Skeletal muscle cell (primary cell): ENCODE results near the gene CXCL12.

Experiments used
- DNase-seq: peaks from one replicate; pipeline ENCODE4 v3.0.0-alpha.2; 2010; ENCODE audit warnings: low read depth
- H3K4me3 ChIP-seq: 2 replicates; pipeline ENCODE4 v1.5.1; 2011; ENCODE audit warnings: low read depth, mild to moderate bottlenecking, control low read depth, low read length, moderate library complexity

The CXCL12 gene

DNA sequence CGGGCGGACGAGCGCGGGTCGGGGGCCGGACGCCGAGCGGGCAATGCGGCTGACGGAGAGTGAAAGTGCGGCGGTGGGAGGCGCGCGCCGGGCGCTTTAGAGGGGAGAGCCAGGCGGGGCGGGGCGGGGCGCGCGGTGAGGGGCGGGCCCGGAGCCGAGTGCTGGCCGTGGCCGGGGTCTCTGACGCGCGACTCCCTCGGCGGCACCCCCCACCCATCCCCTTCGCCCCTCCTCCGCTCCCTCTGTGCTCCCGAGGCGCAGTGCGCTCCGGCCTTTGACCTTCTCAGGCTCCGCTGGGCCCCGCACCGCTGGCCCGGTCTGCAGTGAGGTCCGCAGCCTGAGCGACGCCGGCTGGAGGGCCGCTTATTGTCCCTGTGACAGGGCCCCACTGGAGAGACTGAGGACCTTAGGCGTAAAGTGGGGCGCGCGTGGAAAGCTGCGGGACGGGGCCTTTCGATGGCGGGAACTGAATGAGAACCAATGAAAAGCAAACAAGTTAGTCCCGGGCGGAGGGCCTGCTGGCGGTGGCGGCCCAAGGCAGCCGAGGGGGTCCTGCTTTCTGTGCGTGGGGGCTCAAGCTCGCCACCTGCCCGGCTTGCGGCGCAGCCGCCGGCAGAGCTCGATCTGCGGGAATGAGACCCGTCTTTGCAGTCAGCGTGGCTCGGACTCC, at the start of gene CXCL12:
Gene CXCL12, minus strand, starts transcription at position 72 of the 670 bp plus-strand sequence. CDS start 92 bp downstream, outside the sequence.
- DNase-seq: no peak
- peak within 1 kb of the TSS; percentile 63 for H3K4me3 ChIP-seq

GRCh38 chr10:44427479-44427878, 42.6 kb upstream of the CXCL12 start:
- no peak for DNase-seq
- no peak overlapping the region for H3K4me3 ChIP-seq

DNA sequence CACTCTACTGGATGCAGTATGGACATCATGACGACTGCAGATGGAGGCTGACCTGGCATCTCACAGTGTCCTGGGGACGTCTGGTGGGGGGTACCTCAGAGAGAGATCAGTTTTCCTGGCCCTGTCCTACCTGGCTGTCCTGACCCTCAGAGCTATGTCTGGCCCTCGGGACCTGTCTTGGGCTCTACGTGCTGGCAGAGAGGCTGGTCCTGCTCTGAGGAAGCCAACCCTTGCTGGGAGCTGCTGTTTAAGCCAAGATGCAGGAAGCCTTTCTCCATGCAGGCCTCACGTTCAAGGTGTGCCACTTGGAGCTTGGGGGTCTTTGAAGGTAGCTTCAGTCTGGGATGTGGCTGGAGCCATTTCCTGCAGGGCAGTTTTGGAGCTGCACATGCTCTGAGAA, 42.1 kb upstream of the CXCL12 start:
- H3K4me3 ChIP-seq: no peak overlapping the region
- no peak for DNase-seq

DNA sequence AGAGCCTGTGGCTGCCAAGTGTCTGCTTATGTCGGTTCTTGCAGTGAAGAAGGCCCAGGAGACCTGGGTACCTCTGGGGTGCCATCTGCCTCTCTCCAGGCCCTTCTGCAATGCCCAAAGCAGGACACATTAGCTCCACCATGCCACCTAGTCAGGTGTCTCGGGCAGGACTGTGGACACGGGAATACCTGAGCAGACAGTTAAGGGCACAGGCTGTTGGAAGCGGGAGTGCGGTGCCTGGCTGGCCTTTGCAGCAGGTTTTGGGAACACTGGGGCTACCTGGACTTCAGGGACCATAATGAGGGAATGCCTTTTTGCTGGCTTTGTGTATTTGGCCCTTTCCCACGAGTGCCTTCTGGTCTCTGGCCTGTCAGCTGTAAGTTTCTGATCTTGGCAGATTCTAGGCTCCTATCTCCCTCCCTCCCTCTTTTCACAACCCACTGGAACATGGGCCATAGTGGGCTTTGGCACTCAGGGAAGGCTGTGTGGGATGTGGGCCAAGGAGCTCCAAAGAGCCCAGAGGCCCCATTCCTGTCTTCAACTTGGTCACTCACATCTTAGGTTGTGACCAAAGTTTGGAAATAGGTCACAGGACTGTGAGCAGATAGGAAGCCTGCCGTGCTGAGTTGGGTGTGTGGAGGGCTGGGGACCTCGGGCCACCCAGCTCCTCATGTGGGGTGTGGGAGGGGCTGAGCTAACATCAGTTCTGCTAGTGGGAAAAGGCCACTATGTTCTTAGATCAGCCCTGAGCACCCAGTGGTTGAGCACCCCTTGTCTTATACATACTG, 41.5 kb upstream of the CXCL12 start:
- no peak overlapping the region for H3K4me3 ChIP-seq
- DNase-seq: no peak

GRCh38 chr10:44425466-44425865, 40.6 kb upstream of the CXCL12 start:
- H3K4me3 ChIP-seq: no peak overlapping the region
- DNase-seq: no peak

DNA sequence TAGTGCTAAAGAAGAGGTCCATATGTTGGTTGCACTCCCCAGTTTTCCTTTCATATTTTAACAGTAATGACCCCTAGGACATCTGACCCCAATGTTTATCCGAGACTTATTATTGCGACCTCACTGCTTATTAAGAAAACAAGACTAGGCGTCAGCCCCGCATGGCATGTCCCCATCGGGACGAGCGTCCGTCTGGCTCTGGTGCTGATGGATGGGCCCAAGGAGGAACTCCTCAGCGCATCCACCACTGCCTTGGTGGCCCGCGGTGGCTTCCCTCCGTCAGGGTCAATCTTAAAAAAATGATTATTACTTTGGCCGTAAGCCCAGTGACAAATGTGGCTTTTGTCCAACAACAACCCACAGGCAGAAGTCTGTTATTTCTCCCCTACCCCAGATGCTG, 40.1 kb upstream of the CXCL12 start:
- no peak overlapping the region for H3K4me3 ChIP-seq

DNA sequence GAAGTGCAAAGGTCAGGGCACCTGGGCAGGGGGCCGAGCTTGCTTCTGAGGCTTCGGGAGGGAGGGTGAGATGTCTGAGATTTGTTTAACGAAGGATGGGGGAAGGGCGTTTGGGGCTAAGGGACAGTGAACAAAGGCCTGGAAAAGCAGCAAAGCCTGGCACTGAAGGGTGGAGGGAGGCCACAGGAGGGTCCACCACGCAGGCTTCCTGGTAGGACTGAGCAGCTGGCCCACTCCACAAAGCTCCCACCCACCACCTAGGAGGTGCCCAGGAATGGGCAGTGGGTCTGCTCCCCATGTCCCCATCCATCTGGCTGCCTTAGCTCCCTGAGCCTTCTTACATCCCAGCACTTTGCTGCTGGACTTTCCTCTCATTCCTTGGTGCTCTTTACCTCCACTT, 39.4 kb upstream of the CXCL12 start:
- H3K4me3 ChIP-seq: no peak overlapping the region
- no peak for DNase-seq

More for the DNA sequence above, 40.1 kb upstream of the CXCL12 start:
- DNase-seq: no peak

- DNase-seq: no peak
- H3K4me3 ChIP-seq: no peak overlapping the region
Measured at GRCh38 chr10:44422570-44423101, 37.7 kb upstream of the CXCL12 start.

DNA sequence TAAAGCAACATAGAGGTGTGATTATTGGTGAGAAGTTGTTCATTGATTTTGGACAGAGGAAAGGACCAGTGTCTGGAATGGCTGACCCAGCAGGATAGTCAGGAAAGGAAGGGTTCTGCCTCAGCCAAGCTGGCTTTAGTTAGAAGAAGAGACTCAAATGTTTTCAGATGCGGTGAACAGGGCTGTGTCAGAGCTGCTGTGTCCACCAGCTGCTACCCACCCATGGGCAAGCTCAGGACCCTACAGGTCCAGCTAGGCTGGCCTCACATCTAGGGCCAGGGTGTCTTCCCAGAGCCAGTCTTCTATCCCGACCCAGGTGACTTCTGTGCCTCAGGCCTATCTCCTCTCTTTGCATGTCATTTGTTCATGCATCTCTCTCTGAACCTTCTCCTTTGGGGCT, 37.3 kb upstream of the CXCL12 start:
- H3K4me3 ChIP-seq: no peak overlapping the region
- DNase-seq: no peak

- DNase-seq: no peak
- H3K4me3 ChIP-seq: no peak overlapping the region
Measured at GRCh38 chr10:44419790-44420549, 35.1 kb upstream of the CXCL12 start.

DNA sequence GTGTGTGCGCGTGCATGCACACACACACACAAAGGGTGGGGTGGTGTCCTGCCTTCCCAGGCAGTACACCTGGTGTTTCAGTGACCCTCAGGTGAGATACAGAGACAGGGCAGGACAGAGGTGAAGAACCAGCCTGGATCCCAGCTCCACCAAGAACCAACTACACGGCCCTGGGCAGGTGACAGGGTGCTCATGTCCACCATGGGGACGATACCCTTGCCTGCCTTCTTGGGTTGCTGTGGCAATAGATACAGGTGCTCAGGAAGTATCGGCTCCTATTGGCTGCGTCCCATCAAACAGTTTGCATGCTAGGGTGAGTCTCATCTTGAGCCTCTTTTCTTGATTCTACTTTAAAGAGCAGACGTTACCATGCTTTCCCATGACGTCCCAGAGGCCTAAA, 33.7 kb upstream of the CXCL12 start:
- no peak overlapping the region for H3K4me3 ChIP-seq
- DNase-seq: no peak

- H3K4me3 ChIP-seq: no peak overlapping the region
- no peak for DNase-seq
Measured at GRCh38 chr10:44417761-44418160, 32.9 kb upstream of the CXCL12 start.

DNA sequence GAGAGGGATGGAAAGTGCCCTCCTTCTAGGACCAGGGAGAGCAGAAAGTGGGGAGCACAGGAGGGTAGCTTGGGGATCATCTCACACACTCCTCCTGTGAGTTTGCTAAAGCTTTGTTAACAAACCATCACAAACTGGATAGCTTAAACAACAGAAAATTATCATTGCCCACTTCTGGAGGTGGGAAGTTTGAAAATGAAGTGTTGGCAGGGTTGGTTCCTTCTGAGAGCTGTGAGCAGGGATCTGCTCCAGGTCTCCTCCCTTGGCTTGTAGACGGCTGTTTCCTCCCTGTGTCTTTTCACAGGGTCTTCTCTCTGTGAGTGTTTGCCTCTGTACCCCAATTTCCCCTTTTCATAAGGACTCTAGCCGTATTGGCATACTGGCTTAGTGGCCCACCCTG, 32.0 kb upstream of the CXCL12 start:
- DNase-seq: no peak

GRCh38 chr10:44416021-44416771, 31.3 kb upstream of the CXCL12 start:
- H3K4me3 ChIP-seq: no peak overlapping the region
- DNase-seq: no peak

More for the DNA sequence above, 32.0 kb upstream of the CXCL12 start:
- no peak overlapping the region for H3K4me3 ChIP-seq

DNA sequence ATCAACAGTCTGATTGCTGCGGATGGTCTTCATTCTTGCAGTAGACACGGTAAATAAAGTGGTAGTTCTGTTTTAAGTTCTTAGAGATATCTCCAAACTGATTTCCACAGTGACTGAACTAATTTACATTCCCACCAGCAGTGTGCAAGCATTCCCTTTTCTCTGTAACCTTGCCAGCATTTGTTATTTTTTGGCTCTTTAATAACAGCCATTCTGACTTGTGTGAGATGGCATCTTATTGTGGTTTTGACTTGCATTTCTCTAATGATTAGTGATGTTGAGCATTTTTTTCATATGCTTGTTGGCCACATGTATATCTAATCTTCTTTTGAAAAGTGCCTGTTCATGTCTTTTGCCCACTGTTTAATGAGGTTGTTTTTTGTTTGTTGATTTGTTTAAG, 30.2 kb upstream of the CXCL12 start:
- H3K4me3 ChIP-seq: no peak overlapping the region
- no peak for DNase-seq

- no peak overlapping the region for H3K4me3 ChIP-seq
Measured at GRCh38 chr10:44413416-44413815, 28.5 kb upstream of the CXCL12 start.

DNA sequence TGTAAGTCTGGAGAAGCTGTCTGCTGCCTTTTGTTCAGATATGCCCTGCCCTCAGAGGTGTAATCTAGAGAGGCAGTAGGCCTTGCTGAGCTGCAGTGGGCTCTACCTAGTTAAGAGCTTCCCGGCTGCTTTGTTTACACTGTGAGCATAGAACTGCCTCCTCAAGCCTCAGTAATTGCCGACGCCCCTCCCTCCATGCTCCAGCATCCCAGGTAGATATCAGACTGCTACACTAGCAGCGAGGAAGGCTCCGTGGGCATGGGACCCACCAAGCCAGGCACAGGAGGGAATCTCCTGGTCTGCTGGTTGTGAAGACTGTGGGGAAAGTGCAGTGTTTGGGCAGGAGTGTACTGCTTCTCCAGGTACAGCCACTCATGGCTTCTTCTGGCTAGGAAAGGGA, 26.4 kb upstream of the CXCL12 start:
- no peak for DNase-seq
- H3K4me3 ChIP-seq: no peak overlapping the region

More at GRCh38 chr10:44413416-44413815, 28.5 kb upstream of the CXCL12 start:
- no peak for DNase-seq

DNA sequence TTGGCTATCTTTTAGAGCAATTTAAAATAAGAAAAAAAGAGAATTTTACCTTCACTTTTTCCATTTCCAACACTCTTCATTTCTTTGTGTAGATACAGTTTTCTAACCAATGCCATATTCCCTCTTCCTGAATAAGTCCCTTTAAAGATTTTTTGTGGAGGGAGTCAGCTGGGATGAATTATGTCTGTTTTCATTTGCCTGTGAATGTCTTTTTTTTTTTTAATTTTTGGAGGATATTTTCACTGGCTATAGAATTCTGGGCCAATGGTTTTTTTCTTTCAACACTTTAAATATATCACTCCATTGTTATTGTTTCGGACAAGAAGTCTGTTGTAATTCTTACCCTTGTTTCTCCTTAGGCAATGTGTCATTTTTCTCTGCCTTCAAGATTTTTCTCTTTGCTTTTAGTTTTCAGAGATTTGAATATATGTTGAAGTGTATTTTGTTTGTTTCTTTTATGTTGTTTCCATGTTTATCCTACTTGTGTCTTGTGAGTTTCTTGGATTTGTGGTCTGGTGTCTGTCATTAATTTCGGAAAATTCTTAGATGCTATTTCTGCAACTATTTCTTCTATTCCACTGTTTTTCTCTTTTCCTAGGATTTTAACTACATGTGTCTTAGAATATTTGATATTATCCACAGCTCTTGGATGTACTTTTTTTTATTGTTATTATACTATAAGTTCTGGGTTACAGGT, 20.0 kb upstream of the CXCL12 start:
- DNase-seq: no peak
- H3K4me3 ChIP-seq: no peak overlapping the region
